Uterus (tissue), 2 donors: ENCODE data around the gene RITA1.

Experiments
- POLR2A ChIP-seq, 2 donors: fragments of 450-650 bp; IDR thresholded peaks; one replicate each; pipeline ENCODE4 v1.6.1; 2016; ENCODE audit warnings: antibody characterized with exemption in 2 of 2, mild to moderate bottlenecking in 1 of 2, moderate library complexity in 1 of 2
- TF ChIP-seq, protein P1 (sequence below), 4 experiments: fragments of 200-600 bp in 2 of 4; fragments of 450-650 bp in 2 of 4; sonication (generic) in 2 of 4; IDR thresholded peaks; one replicate each; pipeline ENCODE4 v1.5.1; 2016 to 2019; ENCODE audit warnings: antibody characterized with exemption in 4 of 4, mild to moderate bottlenecking in 2 of 4, moderate library complexity in 1 of 4

DNA sequence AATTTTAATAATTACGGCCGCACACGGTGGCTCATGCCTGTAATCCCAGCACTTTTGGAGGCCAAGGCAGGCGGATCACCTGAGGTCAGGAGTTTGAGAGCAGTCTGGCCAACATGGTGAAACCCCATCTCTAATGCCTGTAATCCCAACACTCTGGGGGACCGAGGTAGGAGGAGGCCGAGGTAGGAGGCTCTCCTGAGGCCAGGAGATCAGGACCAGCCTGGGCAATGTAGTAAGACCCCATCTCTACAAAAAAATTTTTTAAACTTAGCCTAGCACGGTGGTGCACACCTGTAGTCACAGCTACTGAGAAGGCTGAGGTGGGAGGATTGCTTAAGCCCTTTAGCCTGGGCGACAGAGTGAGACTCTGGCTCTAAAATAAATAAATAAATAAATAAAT is 41.6 kb upstream of the RITA1 start:
- TF ChIP-seq, protein P1, sequence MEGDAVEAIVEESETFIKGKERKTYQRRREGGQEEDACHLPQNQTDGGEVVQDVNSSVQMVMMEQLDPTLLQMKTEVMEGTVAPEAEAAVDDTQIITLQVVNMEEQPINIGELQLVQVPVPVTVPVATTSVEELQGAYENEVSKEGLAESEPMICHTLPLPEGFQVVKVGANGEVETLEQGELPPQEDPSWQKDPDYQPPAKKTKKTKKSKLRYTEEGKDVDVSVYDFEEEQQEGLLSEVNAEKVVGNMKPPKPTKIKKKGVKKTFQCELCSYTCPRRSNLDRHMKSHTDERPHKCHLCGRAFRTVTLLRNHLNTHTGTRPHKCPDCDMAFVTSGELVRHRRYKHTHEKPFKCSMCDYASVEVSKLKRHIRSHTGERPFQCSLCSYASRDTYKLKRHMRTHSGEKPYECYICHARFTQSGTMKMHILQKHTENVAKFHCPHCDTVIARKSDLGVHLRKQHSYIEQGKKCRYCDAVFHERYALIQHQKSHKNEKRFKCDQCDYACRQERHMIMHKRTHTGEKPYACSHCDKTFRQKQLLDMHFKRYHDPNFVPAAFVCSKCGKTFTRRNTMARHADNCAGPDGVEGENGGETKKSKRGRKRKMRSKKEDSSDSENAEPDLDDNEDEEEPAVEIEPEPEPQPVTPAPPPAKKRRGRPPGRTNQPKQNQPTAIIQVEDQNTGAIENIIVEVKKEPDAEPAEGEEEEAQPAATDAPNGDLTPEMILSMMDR (IDR thresholded peaks at IDR 0.05): no peak
- no peak for TF ChIP-seq POLR2A (IDR thresholded peaks at IDR 0.05)
